Chondrocyte (in vitro differentiated cells): ENCODE measurements around the gene TELO2. TPM values are rescaled to one million over a fixed set of nuclear protein-coding genes. Genes with fewer than 3 reads are reported as not detected.

Experiments
- DNase-seq: peaks from one replicate; pipeline ENCODE4 v3.0.0; 2021; ENCODE audit warnings: mixed read lengths, low spot score
- H3K27ac Mint-ChIP-seq: one replicate; pipeline ENCODE4 v1.8.0; 2021; ENCODE audit warnings: mild to moderate bottlenecking, moderate library complexity, mixed read lengths; ENCODE audit not compliant: unreplicated experiment
- H3K27me3 Mint-ChIP-seq: 2 replicates; pipeline ENCODE4 v1.8.0; 2021; ENCODE audit warnings: low read depth, mixed read lengths
- H3K36me3 Mint-ChIP-seq: 2 replicates; pipeline ENCODE4 v1.8.0; 2021; ENCODE audit warnings: low read depth, mixed read lengths
- H3K4me1 Mint-ChIP-seq: 2 replicates; pipeline ENCODE4 v1.8.0; 2021; ENCODE audit warnings: low read depth, mild to moderate bottlenecking, mixed read lengths
- H3K4me3 Mint-ChIP-seq: one replicate; pipeline ENCODE4 v1.8.0; 2021; ENCODE audit warnings: mild to moderate bottlenecking, moderate library complexity, mixed read lengths; ENCODE audit not compliant: unreplicated experiment
- H3K9me3 Mint-ChIP-seq: 2 replicates; pipeline ENCODE4 v1.8.0; 2021; ENCODE audit warnings: low read depth, mixed read lengths
- total RNA-seq: library from RNA; stranded (reverse); gene quantifications from 3 replicates; pipeline ENCODE4 v1.2.1, GENCODE V29; 2021
- TF ChIP-seq, protein P1 (sequence below): fragments of 200-600 bp; sonication (generic); IDR thresholded peaks from 2 replicates; pipeline ENCODE4 v1.5.0; 2021; ENCODE audit warnings: antibody characterized with exemption, mild to moderate bottlenecking, moderate library complexity

TELO2 gene
- total RNA-seq, 1 donor from 2014 or later, result 21.7 TPM

DNA sequence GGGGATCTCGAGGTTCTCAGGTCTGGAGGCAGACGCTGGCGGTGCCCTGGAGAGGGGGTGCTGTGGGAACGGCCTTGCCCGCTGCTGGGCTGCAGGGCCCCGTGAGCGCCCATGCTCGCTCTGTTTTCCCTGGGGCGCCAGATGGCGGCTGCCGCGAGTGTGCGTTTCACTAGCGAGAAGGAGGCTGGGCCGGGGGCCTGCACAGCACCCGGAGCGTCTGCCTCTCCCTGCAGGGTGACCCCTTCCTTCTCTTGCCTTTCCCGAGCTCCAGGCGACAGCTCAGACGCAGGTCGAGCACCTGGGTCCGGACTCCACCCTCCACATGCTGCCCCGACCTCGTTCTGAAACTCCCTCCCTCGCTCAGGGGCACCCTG lies 2.7 kb downstream of the TELO2 start:
- Mint-ChIP-seq H3K9me3 (no peaks in the 10 kb centered on the region), H3K27ac (no peak overlapping the region), H3K27me3 (no peaks in the 10 kb centered on the region), H3K4me1 (peaks cover 18% of the 10 kb centered on the region), H3K4me3 (no peak overlapping the region), H3K36me3 (peaks cover 7% of the 10 kb centered on the region)
- TF ChIP-seq, protein P1, sequence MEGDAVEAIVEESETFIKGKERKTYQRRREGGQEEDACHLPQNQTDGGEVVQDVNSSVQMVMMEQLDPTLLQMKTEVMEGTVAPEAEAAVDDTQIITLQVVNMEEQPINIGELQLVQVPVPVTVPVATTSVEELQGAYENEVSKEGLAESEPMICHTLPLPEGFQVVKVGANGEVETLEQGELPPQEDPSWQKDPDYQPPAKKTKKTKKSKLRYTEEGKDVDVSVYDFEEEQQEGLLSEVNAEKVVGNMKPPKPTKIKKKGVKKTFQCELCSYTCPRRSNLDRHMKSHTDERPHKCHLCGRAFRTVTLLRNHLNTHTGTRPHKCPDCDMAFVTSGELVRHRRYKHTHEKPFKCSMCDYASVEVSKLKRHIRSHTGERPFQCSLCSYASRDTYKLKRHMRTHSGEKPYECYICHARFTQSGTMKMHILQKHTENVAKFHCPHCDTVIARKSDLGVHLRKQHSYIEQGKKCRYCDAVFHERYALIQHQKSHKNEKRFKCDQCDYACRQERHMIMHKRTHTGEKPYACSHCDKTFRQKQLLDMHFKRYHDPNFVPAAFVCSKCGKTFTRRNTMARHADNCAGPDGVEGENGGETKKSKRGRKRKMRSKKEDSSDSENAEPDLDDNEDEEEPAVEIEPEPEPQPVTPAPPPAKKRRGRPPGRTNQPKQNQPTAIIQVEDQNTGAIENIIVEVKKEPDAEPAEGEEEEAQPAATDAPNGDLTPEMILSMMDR, result no peak
- DNase-seq, result no peak

DNA sequence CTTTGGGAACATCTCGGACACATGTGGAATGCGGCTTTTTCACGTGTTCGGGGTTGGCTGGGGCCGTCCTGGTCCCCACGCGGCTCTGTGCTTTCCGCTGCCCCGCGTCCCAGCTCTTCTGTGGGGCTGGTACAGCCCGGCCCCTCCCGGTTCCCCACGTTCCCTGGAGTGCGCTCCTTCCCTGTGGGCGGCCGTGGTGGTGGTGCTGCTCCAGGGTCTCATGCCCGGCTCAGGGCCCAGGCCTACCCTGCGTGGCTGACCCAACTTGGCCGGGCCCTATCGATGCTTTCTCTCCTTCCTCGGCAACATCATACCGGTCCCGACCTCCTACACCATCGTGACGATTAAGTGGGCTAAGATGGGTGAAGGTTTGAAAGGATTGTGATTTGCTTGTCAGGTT lies 3.3 kb downstream of the TELO2 start:
- Mint-ChIP-seq H3K27me3 (no peaks in the 10 kb centered on the region), H3K9me3 (no peaks in the 10 kb centered on the region), H3K4me1 (peaks cover 18% of the 10 kb centered on the region), H3K27ac (no peak overlapping the region), H3K4me3 (no peak overlapping the region), H3K36me3 (peaks cover 7% of the 10 kb centered on the region)
- DNase-seq, result no peak
- TF ChIP-seq, protein P1, result no peak

DNA sequence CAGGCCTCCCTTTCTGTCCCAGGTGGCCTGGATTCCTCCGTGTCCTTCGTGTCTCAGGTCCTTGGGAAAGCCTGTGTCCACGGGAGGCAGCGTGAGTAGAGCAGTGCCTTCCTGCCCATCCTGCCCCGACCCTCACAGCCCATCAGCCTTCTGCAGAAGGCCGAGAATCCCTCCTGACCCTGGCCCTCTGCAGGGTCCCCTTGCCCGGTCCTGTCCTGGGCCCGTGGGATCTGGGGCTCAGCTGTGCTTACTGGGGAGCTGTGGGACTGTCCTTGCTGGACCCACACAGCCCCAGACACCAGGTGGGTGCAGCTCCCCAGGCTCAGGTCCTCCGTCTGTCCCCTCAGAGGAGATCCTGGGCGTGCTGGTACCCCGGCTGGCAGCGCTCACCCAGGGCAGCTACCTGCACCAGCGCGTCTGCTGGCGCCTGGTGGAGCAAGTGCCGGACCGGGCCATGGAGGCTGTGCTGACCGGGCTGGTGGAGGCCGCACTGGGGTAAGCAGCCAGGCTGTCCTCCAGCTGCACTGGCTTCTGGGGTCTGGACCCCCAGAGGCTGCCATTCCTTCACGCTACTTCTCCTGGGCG lies 3.9 kb downstream of the TELO2 start:
- Mint-ChIP-seq H3K27ac (no peak overlapping the region), H3K36me3 (peaks cover 7% of the 10 kb centered on the region), H3K4me1 (peaks cover 18% of the 10 kb centered on the region), H3K4me3 (no peak overlapping the region), H3K9me3 (no peaks in the 10 kb centered on the region), H3K27me3 (no peaks in the 10 kb centered on the region)
- DNase-seq, result no peak
- TF ChIP-seq, protein P1, result no peak

DNA sequence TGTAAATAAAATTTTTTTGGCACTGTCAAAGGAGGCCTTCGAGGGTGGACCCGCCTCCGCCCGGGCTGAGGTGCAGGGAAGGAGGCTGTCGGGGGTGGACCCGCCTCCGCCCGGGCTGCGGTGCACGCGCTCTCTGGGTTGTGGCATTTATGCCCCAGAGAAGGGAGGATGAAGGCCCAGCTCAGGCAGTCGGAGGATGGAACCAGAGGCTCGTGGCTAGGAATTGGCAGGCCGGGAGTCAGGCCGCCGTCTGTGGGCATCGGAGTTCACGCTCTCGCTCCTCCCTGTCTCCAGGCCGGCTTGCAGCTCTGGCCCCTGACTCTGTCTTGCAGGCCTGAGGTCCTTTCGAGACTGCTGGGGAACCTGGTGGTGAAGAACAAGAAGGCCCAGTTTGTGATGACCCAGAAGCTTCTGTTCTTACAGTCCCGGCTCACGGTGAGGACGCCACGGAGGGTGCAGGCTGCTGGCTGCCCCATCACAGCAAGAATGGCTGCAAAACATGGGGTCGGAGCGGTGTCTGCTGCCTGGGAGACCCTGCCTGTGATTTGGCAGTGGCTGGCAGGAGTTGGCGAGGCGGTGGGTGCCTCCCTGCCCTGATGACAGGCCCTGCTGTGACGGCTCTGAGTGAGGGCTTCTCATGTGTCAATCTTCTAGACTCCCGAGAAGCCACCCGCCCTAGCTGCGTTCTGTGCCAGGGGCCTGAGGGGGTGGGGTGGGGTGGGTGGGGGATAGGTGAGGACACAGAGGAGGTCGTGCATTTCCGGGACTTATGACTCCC lies 5.9 kb downstream of the TELO2 start:
- Mint-ChIP-seq H3K27ac (no peak overlapping the region), H3K36me3 (peaks cover 12% of the 10 kb centered on the region), H3K4me1 (peaks cover 5% of the 10 kb centered on the region), H3K4me3 (no peak overlapping the region), H3K9me3 (no peaks in the 10 kb centered on the region), H3K27me3 (no peaks in the 10 kb centered on the region)
- TF ChIP-seq, protein P1, result no peak
- no peak for DNase-seq

DNA sequence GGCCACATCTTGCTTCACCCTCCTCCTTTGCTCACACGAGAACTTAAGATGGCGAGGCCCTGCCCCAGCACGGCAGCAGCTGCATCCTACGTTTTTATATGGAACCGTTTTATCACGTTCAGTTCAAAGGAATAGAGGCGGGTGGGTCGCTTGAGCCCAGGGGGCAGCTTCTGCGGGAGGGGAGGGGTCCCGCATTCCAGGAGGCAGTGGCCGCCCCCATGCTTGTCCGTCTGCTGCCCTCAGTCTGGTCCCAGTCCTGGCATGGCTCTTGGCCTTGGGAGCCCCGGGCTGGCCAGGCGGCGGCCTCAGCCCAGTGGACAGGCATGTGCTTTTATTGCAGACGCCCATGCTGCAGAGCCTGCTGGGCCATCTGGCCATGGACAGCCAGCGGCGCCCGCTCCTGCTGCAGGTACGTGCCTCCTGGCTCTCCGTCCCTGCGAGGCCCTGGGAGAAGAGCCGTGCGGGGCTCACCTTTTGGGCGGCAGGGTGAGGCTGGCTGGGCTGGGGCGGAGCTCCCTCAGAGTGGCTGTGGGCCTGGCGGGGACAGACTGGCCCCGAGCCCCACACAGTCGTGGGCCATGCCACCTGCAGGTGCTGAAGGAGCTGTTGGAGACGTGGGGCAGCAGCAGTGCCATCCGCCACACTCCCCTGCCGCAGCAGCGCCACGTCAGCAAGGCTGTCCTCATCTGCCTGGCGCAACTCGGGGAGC lies 6.8 kb downstream of the TELO2 start:
- no peaks in the 10 kb centered on the region for H3K4me1 Mint-ChIP-seq
- no peak for DNase-seq
- no peaks in the 10 kb centered on the region for H3K27me3 Mint-ChIP-seq
- TF ChIP-seq, protein P1, result no peak
- H3K4me3 Mint-ChIP-seq, result no peak overlapping the region
- no peak overlapping the region for H3K27ac Mint-ChIP-seq
- peaks cover 11% of the 10 kb centered on the region for H3K36me3 Mint-ChIP-seq
- no peaks in the 10 kb centered on the region for H3K9me3 Mint-ChIP-seq
